Esophagus squamous epithelium (tissue), 5 donors: ENCODE results near the gene LBHD2. TPM values are rescaled to one million over a fixed set of nuclear protein-coding genes. Genes with fewer than 3 reads are reported as not detected.

Experiments
- DNase-seq: peaks from one replicate; lab custom pipeline; 2025; lab: John Stamatoyannopoulos, UW
- H3K27ac ChIP-seq, 4 donors: fragments of 200-600 bp; sonication (generic); one replicate each; pipeline ENCODE4 v1.5.1; 2016 to 2019; ENCODE audit warnings: mild to moderate bottlenecking in 1 of 4
- H3K27me3 ChIP-seq, 4 donors: fragments of 200-600 bp; sonication (generic); 1 replicate in 3 of 4; 2 replicates in 1 of 4; pipeline versions ENCODE4 v1.5.1 to v1.6.0; 2017 to 2021; ENCODE audit warnings: antibody characterized with exemption in 1 of 4
- H3K36me3 ChIP-seq, 3 donors: fragments of 200-600 bp; sonication (generic); one replicate each; pipeline ENCODE4 v1.5.1; 2016 to 2019
- H3K4me1 ChIP-seq, 3 donors: fragments of 200-600 bp; sonication (generic); one replicate each; pipeline ENCODE4 v1.5.1; 2017 to 2019
- H3K4me3 ChIP-seq, 4 donors: fragments of 200-600 bp; sonication (generic); 1 replicate in 3 of 4; 2 replicates in 1 of 4; pipeline ENCODE4 v1.5.1; 2016 to 2019; ENCODE audit warnings: mild to moderate bottlenecking in 2 of 4, moderate library complexity in 1 of 4
- H3K9me3 ChIP-seq, 3 donors: fragments of 200-600 bp; sonication (generic); one replicate each; pipeline ENCODE4 v1.5.1; 2016 to 2019
- CTCF ChIP-seq, 6 experiments: fragments of 450-650 bp in 4 of 6; fragments of 200-600 bp in 2 of 6; sonication (generic) in 2 of 6; IDR thresholded peaks; one replicate each; pipeline ENCODE4 v1.5.1; 2016 to 2019; ENCODE audit warnings: antibody characterized with exemption in 6 of 6, mild to moderate bottlenecking in 4 of 6, moderate library complexity in 4 of 6
- POLR2A ChIP-seq, 4 donors: fragments of 450-650 bp; IDR thresholded peaks; one replicate each; pipeline ENCODE4 v1.6.1; 2017; ENCODE audit warnings: antibody characterized with exemption in 4 of 4, mild to moderate bottlenecking in 4 of 4, moderate library complexity in 3 of 4
- WGBS, 2 donors: methylation state at CpG; one replicate each; pipeline ENCODE4 v1.1.5; 2018; 5-methylcytosine and 5-hydroxymethylcytosine counted together
- intact Hi-C: fragments of 100-400 bp; cut with DNase I; formaldehyde crosslinking; loops from one replicate; pipeline ENCODE4 v1.15.0; 2022
- total RNA-seq, 4 donors: library from RNA; depleted of rRNA; stranded (reverse); fragments of >200 nt; gene quantifications; one replicate each; pipeline ENCODE4 v1.1.0, GENCODE V29; 2016
- donor health status: DM: yes; HTN: yes; CAD: no.

LBHD2 gene
- total RNA-seq, 4 donors from 2014 or later: 1.1 TPM; not detected in 3

GRCh38 chr14:103104654-103105452, 20.8 kb downstream of the LBHD2 start:
- Histone ChIP-seq H3K27ac (no peak overlapping the region), H3K4me3 (peak overlapping the region in 2 of 4 donors; percentile 7 to 58), H3K36me3 (no peaks in the 10 kb centered on the region), H3K27me3 (peaks cover 5 to 56% (median 11%) of the 10 kb centered on the region in 4 donors), H3K9me3 (no peaks in the 10 kb centered on the region), H3K4me1 (peaks cover 35 to 50% (median 44%) of the 10 kb centered on the region in 3 donors)
- TF ChIP-seq POLR2A (IDR thresholded peaks at IDR 0.05) (no peak), CTCF (IDR thresholded peaks at IDR 0.05) (peak; percentile 96 to 99 (median 98))
- DNase-seq: no peak
- intact Hi-C loops: loop anchor here (5.0 to 10.0 kb wide), 2 partner anchors 80 to 187 kb away; no protein-coding TSS in a partner anchor
- WGBS, 2 donors: 10 to 12% methylated on average over 9 to 11 of the region's 59 CpGs

DNA sequence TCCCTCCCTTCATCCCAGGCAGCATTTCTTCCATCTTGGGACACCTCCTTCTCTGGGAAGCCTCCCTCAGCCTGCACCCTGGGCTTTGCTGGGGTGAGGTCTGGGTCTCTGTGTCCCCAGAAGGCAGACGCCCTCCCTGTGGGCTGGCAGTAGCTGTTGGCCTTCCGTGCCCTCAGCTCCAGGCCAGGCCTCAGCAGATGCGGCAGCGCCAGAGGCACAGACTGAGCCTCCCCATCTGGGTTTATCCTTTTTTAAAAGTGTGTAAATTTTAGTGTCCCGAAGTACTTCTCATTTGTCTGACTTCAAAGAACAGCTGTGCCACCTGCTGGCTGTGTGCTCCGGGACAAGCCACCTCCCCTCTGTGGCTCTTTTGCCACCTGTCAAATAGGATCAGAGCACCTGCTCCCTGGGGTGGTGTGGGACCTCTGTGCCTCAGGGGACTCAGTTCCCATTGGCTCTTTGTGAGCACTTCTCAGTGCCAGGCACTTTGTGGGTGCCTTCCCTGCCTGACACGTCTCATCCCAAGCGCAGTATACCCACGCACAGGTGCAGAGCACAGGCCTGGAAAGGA, 21.7 kb downstream of the LBHD2 start:
- H3K4me3 ChIP-seq: no peak overlapping the region
- intact Hi-C loops: loop anchor here (10.0 kb wide), 1 partner anchor 79 kb away; no protein-coding TSS in a partner anchor
- TF ChIP-seq CTCF (IDR thresholded peaks at IDR 0.05): peak in 3 of 6 experiments; percentile 16 to 29 (median 21)
- TF ChIP-seq POLR2A (IDR thresholded peaks at IDR 0.05): no peak
- no peaks in the 10 kb centered on the region for H3K9me3 ChIP-seq
- peaks cover 5 to 48% (median 11%) of the 10 kb centered on the region in 4 donors for H3K27me3 ChIP-seq
- DNase-seq: no peak
- no peaks in the 10 kb centered on the region for H3K36me3 ChIP-seq
- H3K27ac ChIP-seq: peak overlapping the region in 1 of 4 donors; percentile 25
- WGBS, 2 donors: 42 to 50% methylated on average over 2 to 4 of the region's 9 CpGs
- H3K4me1 ChIP-seq: peaks cover 43 to 58% (median 45%) of the 10 kb centered on the region in 3 donors

GRCh38 chr14:103107455-103107854, 23.4 kb downstream of the LBHD2 start:
- no peaks in the 10 kb centered on the region for H3K9me3 ChIP-seq
- H3K36me3 ChIP-seq: no peaks in the 10 kb centered on the region
- DNase-seq: no peak
- peaks cover 5 to 32% (median 10%) of the 10 kb centered on the region in 4 donors for H3K27me3 ChIP-seq
- WGBS, 2 donors: no CpG with 5 or more reads among the region's 23 CpGs
- TF ChIP-seq POLR2A (IDR thresholded peaks at IDR 0.05) (no peak), CTCF (IDR thresholded peaks at IDR 0.05) (no peak)
- no peak overlapping the region for H3K27ac ChIP-seq
- intact Hi-C loops: loop anchor here (10.0 kb wide), 1 partner anchor 77 kb away; no protein-coding TSS in a partner anchor
- H3K4me1 ChIP-seq: peaks cover 57 to 70% (median 62%) of the 10 kb centered on the region in 3 donors
- no peak overlapping the region for H3K4me3 ChIP-seq

- Histone ChIP-seq H3K36me3 (no peaks in the 10 kb centered on the region), H3K9me3 (no peaks in the 10 kb centered on the region), H3K4me1 (peaks cover 52 to 70% (median 59%) of the 10 kb centered on the region in 3 donors), H3K27ac (peak overlapping the region in 3 of 4 donors; percentile 18 to 58 (median 46)), H3K27me3 (peaks cover 5 to 25% (median 7%) of the 10 kb centered on the region in 4 donors), H3K4me3 (no peak overlapping the region)
- intact Hi-C loops: loop anchor here (10.0 kb wide), 1 partner anchor 77 kb away; no protein-coding TSS in a partner anchor
- DNase-seq: no peak
- TF ChIP-seq CTCF (IDR thresholded peaks at IDR 0.05) (no peak), POLR2A (IDR thresholded peaks at IDR 0.05) (no peak)
- 94% methylated on average over 3 of the region's 28 CpGs; no CpG with 5 or more reads in 1 of the 2 donors for WGBS, 2 donors
Observed at GRCh38 chr14:103107941-103108748, 24.1 kb downstream of the LBHD2 start.
